ENCODE data around the gene RPL34.
"Not testable (repeated sequence)": the region's sequence is repeated elsewhere in the genome, so short reads cannot be mapped to it uniquely, and the experiment has no call there.

RPL34 gene

DNA sequence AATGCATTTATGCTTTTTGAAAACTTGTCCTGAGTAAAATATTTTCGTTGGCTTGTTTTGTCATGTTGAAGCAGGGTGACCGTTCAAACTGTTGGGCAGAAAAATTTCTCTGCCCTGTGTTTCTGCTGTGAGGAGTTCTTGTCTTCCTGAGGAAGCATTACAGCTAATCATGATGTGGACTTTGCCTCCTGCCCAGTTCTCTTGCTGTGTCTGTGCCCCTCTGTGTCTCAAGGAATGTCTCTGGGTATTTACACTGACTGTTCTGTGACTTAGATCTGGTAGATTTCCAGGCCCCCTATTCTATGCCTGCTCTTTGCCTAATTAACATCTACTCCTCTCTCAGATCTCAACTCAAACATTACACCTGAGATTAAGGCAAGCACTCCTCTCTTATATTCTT is 30.4 kb upstream of the RPL34 start:
- peaks cover 4% of the 10 kb centered on the region; the same call in 1 of the 2 replicates for H3K27me3 ChIP-seq (ENCODE audit: insufficient read depth, low read length)

DNA sequence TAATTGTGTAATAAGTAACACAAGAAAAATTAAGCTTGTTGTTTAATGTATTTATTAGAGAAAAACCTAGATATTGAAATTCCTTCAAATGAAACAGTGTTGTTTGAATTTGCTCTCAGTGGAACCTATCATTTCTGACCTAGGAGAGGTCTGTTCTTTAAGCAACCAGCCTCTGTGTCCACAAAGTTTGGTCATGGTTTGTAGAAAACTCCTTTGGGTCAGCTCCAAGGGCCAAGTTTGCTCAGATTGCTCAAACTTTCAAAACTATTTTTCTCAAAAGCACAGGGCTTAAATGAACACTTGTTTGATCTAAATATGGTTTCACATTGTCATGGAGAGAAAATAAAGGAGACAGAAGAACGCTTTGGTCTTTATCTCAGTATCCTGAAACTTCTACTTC is 29.6 kb upstream of the RPL34 start:
- no peaks in the 10 kb centered on the region for H3K9me2 ChIP-seq (ENCODE audit: low read depth, low read length)
- H3K4me1 ChIP-seq (ENCODE audit: insufficient read depth, low read length, severe bottlenecking), result no peaks in the 10 kb centered on the region
- no peak overlapping the region for H3K4me2 ChIP-seq (ENCODE audit: low read length)
- peaks cover 4% of the 10 kb centered on the region; the same call in 1 of the 2 replicates for H3K27me3 ChIP-seq (ENCODE audit: insufficient read depth, low read length)
- H3K4me3 ChIP-seq (ENCODE audit: low read depth, low read length, poor library complexity, severe bottlenecking), result no peak overlapping the region
- no peaks in the 10 kb centered on the region for H3K79me2 ChIP-seq (ENCODE audit: insufficient read depth, low read length)
- no peaks in the 10 kb centered on the region for H4K20me1 ChIP-seq (ENCODE audit: insufficient read depth, low read length)
- H3K36me3 ChIP-seq (ENCODE audit: insufficient read depth, low read length), result no peaks in the 10 kb centered on the region
- no peak overlapping the region for H3K27ac ChIP-seq (ENCODE audit: low read depth, low read length, poor library complexity, severe bottlenecking)
- no peaks in the 10 kb centered on the region for H3K9me3 ChIP-seq (ENCODE audit: low read length)
- TF ChIP-seq, protein P1, sequence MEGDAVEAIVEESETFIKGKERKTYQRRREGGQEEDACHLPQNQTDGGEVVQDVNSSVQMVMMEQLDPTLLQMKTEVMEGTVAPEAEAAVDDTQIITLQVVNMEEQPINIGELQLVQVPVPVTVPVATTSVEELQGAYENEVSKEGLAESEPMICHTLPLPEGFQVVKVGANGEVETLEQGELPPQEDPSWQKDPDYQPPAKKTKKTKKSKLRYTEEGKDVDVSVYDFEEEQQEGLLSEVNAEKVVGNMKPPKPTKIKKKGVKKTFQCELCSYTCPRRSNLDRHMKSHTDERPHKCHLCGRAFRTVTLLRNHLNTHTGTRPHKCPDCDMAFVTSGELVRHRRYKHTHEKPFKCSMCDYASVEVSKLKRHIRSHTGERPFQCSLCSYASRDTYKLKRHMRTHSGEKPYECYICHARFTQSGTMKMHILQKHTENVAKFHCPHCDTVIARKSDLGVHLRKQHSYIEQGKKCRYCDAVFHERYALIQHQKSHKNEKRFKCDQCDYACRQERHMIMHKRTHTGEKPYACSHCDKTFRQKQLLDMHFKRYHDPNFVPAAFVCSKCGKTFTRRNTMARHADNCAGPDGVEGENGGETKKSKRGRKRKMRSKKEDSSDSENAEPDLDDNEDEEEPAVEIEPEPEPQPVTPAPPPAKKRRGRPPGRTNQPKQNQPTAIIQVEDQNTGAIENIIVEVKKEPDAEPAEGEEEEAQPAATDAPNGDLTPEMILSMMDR (IDR thresholded peaks at IDR 0.05; ENCODE audit: low read length), result no peak
- TF ChIP-seq EZH2 (IDR thresholded peaks at IDR 0.05; ENCODE audit: borderline replicate concordance, low read length), result no peak
- no peak overlapping the region for H3K9ac ChIP-seq (ENCODE audit: low read length)
- H2AFZ ChIP-seq (ENCODE audit: low read length), result no peak overlapping the region
- no peaks in the 10 kb centered on the region for H3F3A ChIP-seq (ENCODE audit: insufficient read depth, low read length)

More for the DNA sequence above, 30.4 kb upstream of the RPL34 start:
- Histone ChIP-seq H2AFZ (ENCODE audit: low read length) (no peak overlapping the region), H3F3A (ENCODE audit: insufficient read depth, low read length) (no peaks in the 10 kb centered on the region), H3K36me3 (ENCODE audit: insufficient read depth, low read length) (no peaks in the 10 kb centered on the region), H3K4me3 (ENCODE audit: low read depth, low read length, poor library complexity, severe bottlenecking) (no peak overlapping the region), H4K20me1 (ENCODE audit: insufficient read depth, low read length) (no peaks in the 10 kb centered on the region), H3K4me1 (ENCODE audit: insufficient read depth, low read length, severe bottlenecking) (no peaks in the 10 kb centered on the region), H3K79me2 (ENCODE audit: insufficient read depth, low read length) (no peaks in the 10 kb centered on the region), H3K9me2 (ENCODE audit: low read depth, low read length) (no peaks in the 10 kb centered on the region), H3K27ac (ENCODE audit: low read depth, low read length, poor library complexity, severe bottlenecking) (no peak overlapping the region), H3K9ac (ENCODE audit: low read length) (no peak overlapping the region), H3K4me2 (ENCODE audit: low read length) (no peak overlapping the region), H3K9me3 (ENCODE audit: low read length) (no peaks in the 10 kb centered on the region)
- TF ChIP-seq EZH2 (IDR thresholded peaks at IDR 0.05; ENCODE audit: borderline replicate concordance, low read length), result no peak
- TF ChIP-seq, protein P1 (IDR thresholded peaks at IDR 0.05; ENCODE audit: low read length), result no peak

DNA sequence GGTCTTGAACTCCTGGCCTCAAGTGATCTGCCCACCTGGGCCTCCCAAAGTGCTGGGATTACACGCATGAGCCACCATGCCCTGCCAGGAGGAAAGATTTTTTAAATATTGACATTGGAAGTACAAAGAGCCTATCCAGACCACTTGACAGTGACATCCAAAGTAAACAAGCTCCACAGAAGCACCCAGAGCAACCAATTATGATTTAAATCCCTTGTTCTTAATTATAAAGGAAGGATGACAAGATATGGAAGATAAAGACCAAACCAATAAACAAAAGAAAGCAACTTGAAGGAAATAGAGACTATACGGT is 27.7 kb upstream of the RPL34 start:
- Histone ChIP-seq H3K9ac (ENCODE audit: low read length) (no peak overlapping the region), H3K9me2 (ENCODE audit: low read depth, low read length) (no peaks in the 10 kb centered on the region), H3K4me3 (ENCODE audit: low read depth, low read length, poor library complexity, severe bottlenecking) (no peak overlapping the region), H3K27me3 (ENCODE audit: insufficient read depth, low read length) (no peaks in the 10 kb centered on the region), H3K36me3 (ENCODE audit: insufficient read depth, low read length) (no peaks in the 10 kb centered on the region), H3K9me3 (ENCODE audit: low read length) (no peaks in the 10 kb centered on the region), H3K4me1 (ENCODE audit: insufficient read depth, low read length, severe bottlenecking) (no peaks in the 10 kb centered on the region), H3F3A (ENCODE audit: insufficient read depth, low read length) (no peaks in the 10 kb centered on the region), H3K27ac (ENCODE audit: low read depth, low read length, poor library complexity, severe bottlenecking) (no peak overlapping the region), H2AFZ (ENCODE audit: low read length) (no peak overlapping the region), H3K79me2 (ENCODE audit: insufficient read depth, low read length) (no peaks in the 10 kb centered on the region), H4K20me1 (ENCODE audit: insufficient read depth, low read length) (no peaks in the 10 kb centered on the region), H3K4me2 (ENCODE audit: low read length) (no peak overlapping the region)
- TF ChIP-seq EZH2 (IDR thresholded peaks at IDR 0.05; ENCODE audit: borderline replicate concordance, low read length), result no peak
- TF ChIP-seq, protein P1 (IDR thresholded peaks at IDR 0.05; ENCODE audit: low read length), result no peak

DNA sequence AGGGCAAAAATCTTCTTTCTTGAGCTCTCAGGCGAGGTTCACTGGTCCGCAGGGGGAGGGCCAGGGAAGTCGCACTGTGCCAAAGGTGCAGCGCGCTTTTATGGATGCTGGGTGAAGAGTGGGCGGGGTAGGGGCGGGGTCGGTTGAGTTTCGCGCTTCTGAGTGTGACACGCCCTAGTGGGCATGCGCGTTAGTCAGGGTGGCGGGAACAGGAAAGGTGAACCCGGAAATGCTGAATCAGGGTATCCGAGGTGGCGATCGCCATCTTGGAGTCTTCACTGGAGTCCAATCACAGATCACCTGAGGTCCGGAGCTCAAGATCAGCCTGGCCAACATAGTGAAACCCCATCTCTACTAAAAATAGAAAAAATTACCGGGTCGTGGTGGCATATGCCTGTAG is 26.1 kb upstream of the RPL34 start:
- H3K4me3 ChIP-seq (ENCODE audit: low read depth, low read length, poor library complexity, severe bottlenecking); H3K4me2 ChIP-seq (ENCODE audit: low read length); H3K79me2 ChIP-seq (ENCODE audit: insufficient read depth, low read length); H3K4me1 ChIP-seq (ENCODE audit: insufficient read depth, low read length, severe bottlenecking); H4K20me1 ChIP-seq (ENCODE audit: insufficient read depth, low read length); H2AFZ ChIP-seq (ENCODE audit: low read length); H3K27me3 ChIP-seq (ENCODE audit: insufficient read depth, low read length); H3K9me3 ChIP-seq (ENCODE audit: low read length); H3F3A ChIP-seq (ENCODE audit: insufficient read depth, low read length); H3K36me3 ChIP-seq (ENCODE audit: insufficient read depth, low read length); H3K9me2 ChIP-seq (ENCODE audit: low read depth, low read length); H3K27ac ChIP-seq (ENCODE audit: low read depth, low read length, poor library complexity, severe bottlenecking); H3K9ac ChIP-seq (ENCODE audit: low read length): not testable (repeated sequence)

Measured in OCI-LY1 (cell line).